ENCODE measurements around the gene JAZF1.

The JAZF1 gene

DNA sequence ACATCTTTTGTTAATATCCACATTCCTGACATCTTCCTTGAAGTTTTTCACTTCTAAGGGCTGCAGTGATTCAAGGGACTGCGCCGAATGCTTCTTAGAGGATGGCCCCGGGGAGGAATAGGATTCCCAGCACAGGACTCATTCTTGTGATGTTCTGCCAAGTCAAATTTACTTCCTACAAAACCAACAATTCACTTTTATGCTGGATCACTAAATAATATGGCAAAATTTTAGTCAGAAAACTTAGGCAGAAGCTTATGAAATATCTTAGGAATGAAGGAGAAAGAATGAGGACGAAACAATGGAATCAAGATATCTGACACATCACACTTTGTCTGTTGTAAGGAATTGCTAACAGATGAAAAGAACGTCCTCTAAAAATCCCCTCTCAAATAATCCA, 151.5 kb downstream of the JAZF1 start:
- Histone ChIP-seq H3K14ac (ENCODE audit: low read length in 2 of 2) (no peak overlapping the region), H3K4me3 (ENCODE audit: insufficient read depth in 1 of 2, low read depth in 1 of 2, low read length in 2 of 2) (no peak overlapping the region), H3K4me2 (ENCODE audit: low read length, poor library complexity, severe bottlenecking) (no peak overlapping the region), H2BK5ac (ENCODE audit: low read depth, low read length, poor library complexity, severe bottlenecking) (no peak overlapping the region), H3K4ac (ENCODE audit: low read depth in 1 of 2, low read length in 2 of 2) (no peak overlapping the region), H3K9ac (ENCODE audit: low read length) (no peak overlapping the region), H2BK12ac (ENCODE audit: low read length in 2 of 2) (no peak overlapping the region), H3K27me3 (ENCODE audit: control insufficient read depth in 1 of 2, insufficient read depth in 1 of 2, low read length in 2 of 2) (no peaks in the 10 kb centered on the region), H3K79me1 (replicated peaks; ENCODE audit: low read length, poor library complexity, severe bottlenecking) (peaks cover 43% of the 10 kb centered on the region), H3K23ac (ENCODE audit: low read length in 2 of 2) (no peak overlapping the region), H3K36me3 (ENCODE audit: control insufficient read depth in 1 of 2, insufficient read depth in 2 of 2, low read depth in 1 of 2, low read length in 2 of 2) (no peaks in the 10 kb centered on the region), H2AK5ac (ENCODE audit: low read length, severe bottlenecking) (no peak overlapping the region), H3K27ac (ENCODE audit: low read length, poor library complexity, severe bottlenecking) (no peak overlapping the region), H3K18ac (ENCODE audit: low read depth in 1 of 2, low read length in 2 of 2) (no peak overlapping the region), H2BK15ac (ENCODE audit: low read depth, poor library complexity, severe bottlenecking) (no peak overlapping the region), H3K9me3 (ENCODE audit: control insufficient read depth, low read length) (no peaks in the 10 kb centered on the region), H4K8ac (ENCODE audit: low read length) (no peak overlapping the region), H2AFZ (ENCODE audit: low read depth, low read length) (no peak overlapping the region), H2BK120ac (ENCODE audit: low read depth, low read length) (no peak overlapping the region), H4K91ac (ENCODE audit: low read length) (no peak overlapping the region), H3K4me1 (ENCODE audit: control insufficient read depth, insufficient read depth, low read depth, low read length) (peaks cover 2% of the 10 kb centered on the region)
- DNase-seq: no peak
- 99% methylated on average over 5 of the region's 5 CpGs for WGBS

GRCh38 chr7:28028471-28028870, 152.1 kb downstream of the JAZF1 start:
- H4K91ac ChIP-seq (ENCODE audit: low read length): no peak overlapping the region

DNA sequence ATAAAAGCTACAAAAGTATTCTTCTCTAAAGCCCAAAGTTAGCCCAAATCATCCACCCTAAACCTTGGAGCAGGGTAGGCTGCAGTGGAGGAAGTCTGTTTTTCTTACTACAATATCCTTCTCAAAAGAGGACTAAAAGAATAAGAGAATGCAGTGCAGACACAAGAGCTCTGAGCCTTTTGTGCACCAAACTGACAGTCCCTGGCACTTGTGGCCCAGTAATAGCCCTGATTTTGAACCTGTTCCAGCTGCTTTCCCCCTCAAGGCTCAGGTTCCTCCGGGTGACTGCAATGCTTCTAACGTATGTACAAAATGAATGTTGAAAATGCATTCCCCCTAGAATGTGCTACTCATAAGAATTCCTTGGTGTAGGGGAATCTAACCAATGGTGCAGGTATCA, 154.4 kb downstream of the JAZF1 start:
- no peak overlapping the region for H3K18ac ChIP-seq (ENCODE audit: low read depth in 1 of 2, low read length in 2 of 2)
- H2BK5ac ChIP-seq (ENCODE audit: low read depth, low read length, poor library complexity, severe bottlenecking): no peak overlapping the region
- no peak overlapping the region for H3K27ac ChIP-seq (ENCODE audit: low read length, poor library complexity, severe bottlenecking)
- H2BK12ac ChIP-seq (ENCODE audit: low read length in 2 of 2): no peak overlapping the region
- peaks cover 0 to 4% of the 10 kb centered on the region in 2 experiments for H3K36me3 ChIP-seq (ENCODE audit: control insufficient read depth in 1 of 2, insufficient read depth in 2 of 2, low read depth in 1 of 2, low read length in 2 of 2)
- H3K23ac ChIP-seq (ENCODE audit: low read length in 2 of 2): no peak overlapping the region
- H2AFZ ChIP-seq (ENCODE audit: low read depth, low read length): no peak overlapping the region
- no CpG with 5 or more reads among the region's 2 CpGs for WGBS
- no peak overlapping the region for H4K91ac ChIP-seq (ENCODE audit: low read length)
- no peaks in the 10 kb centered on the region for H3K4me1 ChIP-seq (ENCODE audit: control insufficient read depth, insufficient read depth, low read depth, low read length)
- no peaks in the 10 kb centered on the region for H3K27me3 ChIP-seq (ENCODE audit: control insufficient read depth in 1 of 2, insufficient read depth in 1 of 2, low read length in 2 of 2)
- H2BK15ac ChIP-seq (ENCODE audit: low read depth, poor library complexity, severe bottlenecking): no peak overlapping the region
- no peak overlapping the region for H3K4me2 ChIP-seq (ENCODE audit: low read length, poor library complexity, severe bottlenecking)
- peaks cover 35% of the 10 kb centered on the region for H3K79me1 ChIP-seq (replicated peaks; ENCODE audit: low read length, poor library complexity, severe bottlenecking)
- no peak overlapping the region for H3K4me3 ChIP-seq (ENCODE audit: insufficient read depth in 1 of 2, low read depth in 1 of 2, low read length in 2 of 2)
- no peak overlapping the region for H3K4ac ChIP-seq (ENCODE audit: low read depth in 1 of 2, low read length in 2 of 2)
- no peaks in the 10 kb centered on the region for H3K9me3 ChIP-seq (ENCODE audit: control insufficient read depth, low read length)
- no peak overlapping the region for H4K8ac ChIP-seq (ENCODE audit: low read length)
- no peak for DNase-seq
- no peak overlapping the region for H2AK5ac ChIP-seq (ENCODE audit: low read length, severe bottlenecking)
- no peak overlapping the region for H3K14ac ChIP-seq (ENCODE audit: low read length in 2 of 2)
- no peak overlapping the region for H3K9ac ChIP-seq (ENCODE audit: low read length)
- H2BK120ac ChIP-seq (ENCODE audit: low read depth, low read length): no peak overlapping the region

More at GRCh38 chr7:28028471-28028870, 152.1 kb downstream of the JAZF1 start:
- no peak overlapping the region for H3K4me2 ChIP-seq (ENCODE audit: low read length, poor library complexity, severe bottlenecking)
- no peak overlapping the region for H3K4me3 ChIP-seq (ENCODE audit: insufficient read depth in 1 of 2, low read depth in 1 of 2, low read length in 2 of 2)
- H3K9me3 ChIP-seq (ENCODE audit: control insufficient read depth, low read length): no peaks in the 10 kb centered on the region
- H3K4me1 ChIP-seq (ENCODE audit: control insufficient read depth, insufficient read depth, low read depth, low read length): peaks cover 2% of the 10 kb centered on the region
- no peak overlapping the region for H2AK5ac ChIP-seq (ENCODE audit: low read length, severe bottlenecking)
- peaks cover 41% of the 10 kb centered on the region for H3K79me1 ChIP-seq (replicated peaks; ENCODE audit: low read length, poor library complexity, severe bottlenecking)
- no peak overlapping the region for H3K14ac ChIP-seq (ENCODE audit: low read length in 2 of 2)
- no peak overlapping the region for H2BK12ac ChIP-seq (ENCODE audit: low read length in 2 of 2)
- H2BK120ac ChIP-seq (ENCODE audit: low read depth, low read length): no peak overlapping the region
- WGBS: 90% methylated on average over 1 of the region's 3 CpGs
- no peak overlapping the region for H4K8ac ChIP-seq (ENCODE audit: low read length)
- no peak overlapping the region for H3K18ac ChIP-seq (ENCODE audit: low read depth in 1 of 2, low read length in 2 of 2)
- no peak overlapping the region for H3K27ac ChIP-seq (ENCODE audit: low read length, poor library complexity, severe bottlenecking)
- H3K4ac ChIP-seq (ENCODE audit: low read depth in 1 of 2, low read length in 2 of 2): no peak overlapping the region
- H2BK15ac ChIP-seq (ENCODE audit: low read depth, poor library complexity, severe bottlenecking): no peak overlapping the region
- no peak overlapping the region for H3K9ac ChIP-seq (ENCODE audit: low read length)
- DNase-seq: no peak
- no peak overlapping the region for H3K23ac ChIP-seq (ENCODE audit: low read length in 2 of 2)
- no peak overlapping the region for H2BK5ac ChIP-seq (ENCODE audit: low read depth, low read length, poor library complexity, severe bottlenecking)
- H3K36me3 ChIP-seq (ENCODE audit: control insufficient read depth in 1 of 2, insufficient read depth in 2 of 2, low read depth in 1 of 2, low read length in 2 of 2): no peaks in the 10 kb centered on the region
- no peak overlapping the region for H2AFZ ChIP-seq (ENCODE audit: low read depth, low read length)
- no peaks in the 10 kb centered on the region for H3K27me3 ChIP-seq (ENCODE audit: control insufficient read depth in 1 of 2, insufficient read depth in 1 of 2, low read length in 2 of 2)

- peaks cover 0 to 4% of the 10 kb centered on the region in 2 experiments for H3K36me3 ChIP-seq (ENCODE audit: control insufficient read depth in 1 of 2, insufficient read depth in 2 of 2, low read depth in 1 of 2, low read length in 2 of 2)
- no peak overlapping the region for H4K91ac ChIP-seq (ENCODE audit: low read length)
- peaks cover 33% of the 10 kb centered on the region for H3K79me1 ChIP-seq (replicated peaks; ENCODE audit: low read length, poor library complexity, severe bottlenecking)
- no peak overlapping the region for H4K8ac ChIP-seq (ENCODE audit: low read length)
- H2AK5ac ChIP-seq (ENCODE audit: low read length, severe bottlenecking): no peak overlapping the region
- H3K9me3 ChIP-seq (ENCODE audit: control insufficient read depth, low read length): no peaks in the 10 kb centered on the region
- no peak overlapping the region for H3K9ac ChIP-seq (ENCODE audit: low read length)
- peaks cover 2% of the 10 kb centered on the region for H3K4me1 ChIP-seq (ENCODE audit: control insufficient read depth, insufficient read depth, low read depth, low read length)
- H2BK120ac ChIP-seq (ENCODE audit: low read depth, low read length): no peak overlapping the region
- WGBS: 80% methylated on average over 2 of the region's 2 CpGs
- H3K27me3 ChIP-seq (ENCODE audit: control insufficient read depth in 1 of 2, insufficient read depth in 1 of 2, low read length in 2 of 2): no peaks in the 10 kb centered on the region
- no peak for DNase-seq
- no peak overlapping the region for H2BK15ac ChIP-seq (ENCODE audit: low read depth, poor library complexity, severe bottlenecking)
- H3K23ac ChIP-seq (ENCODE audit: low read length in 2 of 2): no peak overlapping the region
- no peak overlapping the region for H2AFZ ChIP-seq (ENCODE audit: low read depth, low read length)
- no peak overlapping the region for H3K4me3 ChIP-seq (ENCODE audit: insufficient read depth in 1 of 2, low read depth in 1 of 2, low read length in 2 of 2)
- H2BK5ac ChIP-seq (ENCODE audit: low read depth, low read length, poor library complexity, severe bottlenecking): no peak overlapping the region
- H3K4me2 ChIP-seq (ENCODE audit: low read length, poor library complexity, severe bottlenecking): no peak overlapping the region
- no peak overlapping the region for H3K14ac ChIP-seq (ENCODE audit: low read length in 2 of 2)
- no peak overlapping the region for H2BK12ac ChIP-seq (ENCODE audit: low read length in 2 of 2)
- no peak overlapping the region for H3K4ac ChIP-seq (ENCODE audit: low read depth in 1 of 2, low read length in 2 of 2)
- H3K18ac ChIP-seq (ENCODE audit: low read depth in 1 of 2, low read length in 2 of 2): no peak overlapping the region
- no peak overlapping the region for H3K27ac ChIP-seq (ENCODE audit: low read length, poor library complexity, severe bottlenecking)
These were observed 155.7 kb downstream of the JAZF1 start for GRCh38 chr7:28024786-28025334.
